Measurements from ENCODE around the gene TRIM43B.
A peak's percentile ranks its signal among the peaks of the same experiment; 100 is the strongest.
"Not testable (repeated sequence)": the region's sequence is repeated elsewhere in the genome, so short reads cannot be mapped to it uniquely, and the experiment has no call there.

The TRIM43B gene

GRCh38 chr2:95484654-95485053 lies at the start of gene TRIM43B:
TRIM43B (minus strand) TSS chr2:95484754; CDS start chr2:95482714, 2,040 bp downstream.
- not testable (repeated sequence) for DNase-seq

GRCh38 chr2:95531254-95531771 lies 46.8 kb upstream of the TRIM43B start:
- no peak for DNase-seq

GRCh38 chr2:95530734-95531133 lies 46.2 kb upstream of the TRIM43B start:
- DNase-seq, result no peak

- peak; percentile 76 for DNase-seq
These were observed 42.1 kb upstream of the TRIM43B start for GRCh38 chr2:95526360-95527341.

- DNase-seq, result no peak
These were observed 40.9 kb upstream of the TRIM43B start for GRCh38 chr2:95525294-95526035.

- no peak for DNase-seq
These were observed 39.6 kb upstream of the TRIM43B start for GRCh38 chr2:95524195-95524594.

- no peak for DNase-seq
These were observed 30.2 kb upstream of the TRIM43B start for GRCh38 chr2:95514718-95515117.

GRCh38 chr2:95514226-95514625 lies 29.7 kb upstream of the TRIM43B start:
- DNase-seq, result not testable (repeated sequence)

GRCh38 chr2:95509408-95509807 lies 24.9 kb upstream of the TRIM43B start:
- no peak for DNase-seq

GRCh38 chr2:95505222-95505621 lies 20.7 kb upstream of the TRIM43B start:
- no peak for DNase-seq

GRCh38 chr2:95500854-95501253 lies 16.3 kb upstream of the TRIM43B start:
- no peak for DNase-seq

GRCh38 chr2:95492076-95492475 lies 7.5 kb upstream of the TRIM43B start:
- DNase-seq, result not testable (repeated sequence)

- not testable (repeated sequence) for DNase-seq
These were observed 9.5 kb downstream of the TRIM43B start for GRCh38 chr2:95475025-95475424.

GRCh38 chr2:95467984-95468383 lies 16.6 kb downstream of the TRIM43B start:
- not testable (repeated sequence) for DNase-seq

GRCh38 chr2:95466572-95466971 lies 18.0 kb downstream of the TRIM43B start:
- not testable (repeated sequence) for DNase-seq

- DNase-seq, result not testable (repeated sequence)
These were observed 21.3 kb downstream of the TRIM43B start for GRCh38 chr2:95463292-95463691.

GRCh38 chr2:95445317-95445716 lies 39.2 kb downstream of the TRIM43B start:
- not testable (repeated sequence) for DNase-seq

- not testable (repeated sequence) for DNase-seq
These were observed 42.0 kb downstream of the TRIM43B start for GRCh38 chr2:95442474-95443099.

- not testable (repeated sequence) for DNase-seq
These were observed 48.7 kb downstream of the TRIM43B start for GRCh38 chr2:95435872-95436209.

GRCh38 chr2:95435162-95435871 lies 49.2 kb downstream of the TRIM43B start:
- DNase-seq, result not testable (repeated sequence)

- DNase-seq, result not testable (repeated sequence)
These were observed 50.0 kb downstream of the TRIM43B start for GRCh38 chr2:95434507-95435076.

GRCh38 chr2:95433973-95434372 lies 50.6 kb downstream of the TRIM43B start:
- not testable (repeated sequence) for DNase-seq

Measured in femur (tissue), 1 donor.